ENCODE results near the gene GJA9.

The GJA9 gene

GRCh38 chr1:38908821-38909220 lies 27.4 kb upstream of the GJA9 start:
- no peak overlapping the region for H2BK120ac ChIP-seq (ENCODE audit: insufficient read depth, low read length, poor library complexity)
- DNase-seq: no peak
- no CpG with 5 or more reads among the region's 13 CpGs for WGBS (ENCODE audit: extremely low coverage, insufficient coverage, insufficient read length)
- H3K18ac ChIP-seq (ENCODE audit: low read length): no peak overlapping the region
- no peaks in the 10 kb centered on the region for H3K36me3 ChIP-seq (ENCODE audit: control insufficient read depth in 1 of 2, insufficient read depth in 2 of 2, low read length in 2 of 2)
- no peaks in the 10 kb centered on the region for H3K79me1 ChIP-seq (ENCODE audit: low read length)
- no peak overlapping the region for H2AFZ ChIP-seq (ENCODE audit: insufficient read depth, low read length, poor library complexity)
- no peak overlapping the region for H3K27ac ChIP-seq (ENCODE audit: low read depth, low read length)
- no peak overlapping the region for H4K91ac ChIP-seq (ENCODE audit: low read depth, low read length)
- H2BK5ac ChIP-seq (ENCODE audit: low read depth, low read length, poor library complexity): no peak overlapping the region
- no peak overlapping the region for H3K9ac ChIP-seq (ENCODE audit: low read length)
- no peak overlapping the region for H3K4me3 ChIP-seq (ENCODE audit: low read depth, low read length)
- no peak overlapping the region for H4K8ac ChIP-seq (ENCODE audit: low read depth, low read length)
- no peaks in the 10 kb centered on the region for H3K9me3 ChIP-seq (ENCODE audit: insufficient read depth, low read depth, low read length)
- no peak overlapping the region for H3K4ac ChIP-seq (ENCODE audit: low read depth, low read length)
- no peaks in the 10 kb centered on the region for H3K79me2 ChIP-seq (ENCODE audit: control insufficient read depth, insufficient read depth, low read length, poor library complexity)
- H3K23ac ChIP-seq (ENCODE audit: low read length): no peak overlapping the region
- H4K12ac ChIP-seq (ENCODE audit: low read depth, low read length): no peak overlapping the region
- no peak overlapping the region for H2AK5ac ChIP-seq (ENCODE audit: low read length)
- no peak overlapping the region for H3K4me2 ChIP-seq (ENCODE audit: low read length)
- no peaks in the 10 kb centered on the region for H3K27me3 ChIP-seq (ENCODE audit: insufficient read depth, low read length)
- H2BK12ac ChIP-seq (ENCODE audit: low read length): no peak overlapping the region
- H3K4me1 ChIP-seq (ENCODE audit: control insufficient read depth in 1 of 2, insufficient read depth in 2 of 2, low read length in 2 of 2): no peaks in the 10 kb centered on the region
- H3K14ac ChIP-seq (ENCODE audit: low read length): no peak overlapping the region

GRCh38 chr1:38905985-38906384 lies 24.6 kb upstream of the GJA9 start:
- Histone ChIP-seq H2BK5ac (ENCODE audit: low read depth, low read length, poor library complexity) (no peak overlapping the region), H2BK120ac (ENCODE audit: insufficient read depth, low read length, poor library complexity) (no peak overlapping the region), H2AFZ (ENCODE audit: insufficient read depth, low read length, poor library complexity) (no peak overlapping the region), H3K9ac (ENCODE audit: low read length) (no peak overlapping the region), H3K79me1 (ENCODE audit: low read length) (no peaks in the 10 kb centered on the region), H3K4ac (ENCODE audit: low read depth, low read length) (no peak overlapping the region), H2BK12ac (ENCODE audit: low read length) (no peak overlapping the region), H3K4me3 (ENCODE audit: low read depth, low read length) (no peak overlapping the region), H4K12ac (ENCODE audit: low read depth, low read length) (no peak overlapping the region), H3K23ac (ENCODE audit: low read length) (no peak overlapping the region), H3K14ac (ENCODE audit: low read length) (no peak overlapping the region), H4K8ac (ENCODE audit: low read depth, low read length) (no peak overlapping the region), H4K91ac (ENCODE audit: low read depth, low read length) (no peak overlapping the region), H3K79me2 (ENCODE audit: control insufficient read depth, insufficient read depth, low read length, poor library complexity) (no peaks in the 10 kb centered on the region), H3K27ac (ENCODE audit: low read depth, low read length) (no peak overlapping the region), H3K4me1 (ENCODE audit: control insufficient read depth in 1 of 2, insufficient read depth in 2 of 2, low read length in 2 of 2) (no peaks in the 10 kb centered on the region), H3K4me2 (ENCODE audit: low read length) (no peak overlapping the region), H3K27me3 (ENCODE audit: insufficient read depth, low read length) (no peaks in the 10 kb centered on the region), H3K18ac (ENCODE audit: low read length) (no peak overlapping the region), H2AK5ac (ENCODE audit: low read length) (no peak overlapping the region), H3K9me3 (ENCODE audit: insufficient read depth, low read depth, low read length) (no peaks in the 10 kb centered on the region), H3K36me3 (ENCODE audit: control insufficient read depth in 1 of 2, insufficient read depth in 2 of 2, low read length in 2 of 2) (no peaks in the 10 kb centered on the region)
- WGBS (ENCODE audit: extremely low coverage, insufficient coverage, insufficient read length): no CpG with 5 or more reads among the region's 2 CpGs
- DNase-seq: no peak

GRCh38 chr1:38899560-38899959 lies 18.2 kb upstream of the GJA9 start:
- no peaks in the 10 kb centered on the region for H3K79me1 ChIP-seq (ENCODE audit: low read length)
- no peak overlapping the region for H3K4me2 ChIP-seq (ENCODE audit: low read length)
- no peak overlapping the region for H4K91ac ChIP-seq (ENCODE audit: low read depth, low read length)
- H3K79me2 ChIP-seq (ENCODE audit: control insufficient read depth, insufficient read depth, low read length, poor library complexity): no peaks in the 10 kb centered on the region
- no peak overlapping the region for H2BK120ac ChIP-seq (ENCODE audit: insufficient read depth, low read length, poor library complexity)
- H4K8ac ChIP-seq (ENCODE audit: low read depth, low read length): no peak overlapping the region
- H3K18ac ChIP-seq (ENCODE audit: low read length): no peak overlapping the region
- peak overlapping the region; percentile 35 for H3K4me3 ChIP-seq (ENCODE audit: low read depth, low read length)
- no peak overlapping the region for H3K27ac ChIP-seq (ENCODE audit: low read depth, low read length)
- no peak overlapping the region for H2AFZ ChIP-seq (ENCODE audit: insufficient read depth, low read length, poor library complexity)
- H2BK12ac ChIP-seq (ENCODE audit: low read length): no peak overlapping the region
- no peaks in the 10 kb centered on the region for H3K4me1 ChIP-seq (ENCODE audit: control insufficient read depth in 1 of 2, insufficient read depth in 2 of 2, low read length in 2 of 2)
- no peaks in the 10 kb centered on the region for H3K27me3 ChIP-seq (ENCODE audit: insufficient read depth, low read length)
- H3K14ac ChIP-seq (ENCODE audit: low read length): no peak overlapping the region
- no CpG with 5 or more reads among the region's 4 CpGs for WGBS (ENCODE audit: extremely low coverage, insufficient coverage, insufficient read length)
- no peak overlapping the region for H3K9ac ChIP-seq (ENCODE audit: low read length)
- H3K9me3 ChIP-seq (ENCODE audit: insufficient read depth, low read depth, low read length): no peaks in the 10 kb centered on the region
- no peak for DNase-seq
- H3K23ac ChIP-seq (ENCODE audit: low read length): no peak overlapping the region
- H2BK5ac ChIP-seq (ENCODE audit: low read depth, low read length, poor library complexity): no peak overlapping the region
- no peak overlapping the region for H4K12ac ChIP-seq (ENCODE audit: low read depth, low read length)
- H2AK5ac ChIP-seq (ENCODE audit: low read length): no peak overlapping the region
- H3K4ac ChIP-seq (ENCODE audit: low read depth, low read length): no peak overlapping the region
- no peaks in the 10 kb centered on the region for H3K36me3 ChIP-seq (ENCODE audit: control insufficient read depth in 1 of 2, insufficient read depth in 2 of 2, low read length in 2 of 2)

- Histone ChIP-seq H2BK12ac (ENCODE audit: low read length) (no peak overlapping the region), H3K18ac (ENCODE audit: low read length) (no peak overlapping the region), H3K4me1 (ENCODE audit: control insufficient read depth in 1 of 2, insufficient read depth in 2 of 2, low read length in 2 of 2) (no peaks in the 10 kb centered on the region), H3K9ac (ENCODE audit: low read length) (no peak overlapping the region), H3K4ac (ENCODE audit: low read depth, low read length) (no peak overlapping the region), H3K79me1 (ENCODE audit: low read length) (no peaks in the 10 kb centered on the region), H3K79me2 (ENCODE audit: control insufficient read depth, insufficient read depth, low read length, poor library complexity) (no peaks in the 10 kb centered on the region), H3K4me3 (ENCODE audit: low read depth, low read length) (no peak overlapping the region), H3K4me2 (ENCODE audit: low read length) (no peak overlapping the region), H2AK5ac (ENCODE audit: low read length) (no peak overlapping the region), H3K9me3 (ENCODE audit: insufficient read depth, low read depth, low read length) (no peaks in the 10 kb centered on the region), H3K23ac (ENCODE audit: low read length) (no peak overlapping the region), H4K91ac (ENCODE audit: low read depth, low read length) (no peak overlapping the region), H2AFZ (ENCODE audit: insufficient read depth, low read length, poor library complexity) (no peak overlapping the region), H4K12ac (ENCODE audit: low read depth, low read length) (no peak overlapping the region), H4K8ac (ENCODE audit: low read depth, low read length) (no peak overlapping the region), H3K14ac (ENCODE audit: low read length) (no peak overlapping the region), H3K36me3 (ENCODE audit: control insufficient read depth in 1 of 2, insufficient read depth in 2 of 2, low read length in 2 of 2) (no peaks in the 10 kb centered on the region), H2BK120ac (ENCODE audit: insufficient read depth, low read length, poor library complexity) (no peak overlapping the region), H3K27me3 (ENCODE audit: insufficient read depth, low read length) (no peaks in the 10 kb centered on the region), H3K27ac (ENCODE audit: low read depth, low read length) (no peak overlapping the region), H2BK5ac (ENCODE audit: low read depth, low read length, poor library complexity) (no peak overlapping the region)
- DNase-seq: no peak
Observed at GRCh38 chr1:38898653-38899230, 17.4 kb upstream of the GJA9 start.

Measured in trophoblast cell (in vitro differentiated cells and primary cell).